Thyroid gland (tissue), 4 donors: ENCODE results near the gene HRH4. TPM values are rescaled to one million over a fixed set of nuclear protein-coding genes. Genes with fewer than 3 reads are reported as not detected.

Source experiments
- DNase-seq, 2 donors: peaks; one replicate each; pipeline ENCODE4 v3.0.0-alpha.2; 2019
- H3K27ac ChIP-seq, 3 donors: fragments of 200-600 bp; sonication (generic); 1 replicate in 2 of 3; 2 replicates in 1 of 3; pipeline ENCODE4 v1.5.1; 2016 to 2019; ENCODE audit warnings: mild to moderate bottlenecking in 1 of 3, moderate library complexity in 1 of 3
- H3K27me3 ChIP-seq: fragments of 200-600 bp; sonication (generic); one replicate; pipeline ENCODE4 v1.5.1; 2019
- H3K36me3 ChIP-seq, 2 donors: fragments of 200-600 bp; sonication (generic); one replicate each; pipeline ENCODE4 v1.5.1; 2016 to 2019
- H3K4me1 ChIP-seq, 2 donors: fragments of 200-600 bp; sonication (generic); one replicate each; pipeline ENCODE4 v1.5.1; 2017 to 2019
- H3K4me3 ChIP-seq, 3 donors: fragments of 200-600 bp; sonication (generic); replicated peaks in 1 of 3; 1 replicate in 2 of 3; 2 replicates in 1 of 3; pipeline ENCODE4 v1.5.1; 2016; ENCODE audit warnings: mild to moderate bottlenecking in 1 of 3
- H3K9me3 ChIP-seq: fragments of 200-600 bp; sonication (generic); one replicate; pipeline ENCODE4 v1.5.1; 2017
- CTCF ChIP-seq, 6 experiments: fragments of 200-600 bp in 3 of 6; fragments of 450-650 bp in 3 of 6; sonication (generic) in 3 of 6; IDR thresholded peaks; one replicate each; pipeline ENCODE4 v1.5.1; 2016 to 2019; ENCODE audit warnings: antibody characterized with exemption in 6 of 6, mild to moderate bottlenecking in 2 of 6, inconsistent platforms in 1 of 6, moderate library complexity in 1 of 6
- POLR2A ChIP-seq, 2 donors: fragments of 450-650 bp; IDR thresholded peaks; one replicate each; pipeline ENCODE4 v1.6.1; 2017; ENCODE audit warnings: antibody characterized with exemption in 2 of 2, mild to moderate bottlenecking in 2 of 2, moderate library complexity in 1 of 2
- WGBS, 2 donors: methylation state at CpG; one replicate each; pipeline ENCODE4 v1.1.5; 2017; 5-methylcytosine and 5-hydroxymethylcytosine counted together
- intact Hi-C: fragments of 100-400 bp; cut with DNase I; formaldehyde crosslinking; loops from one replicate; pipeline ENCODE4 v1.15.1; 2023
- total RNA-seq, 4 donors: library from RNA; depleted of rRNA; stranded (reverse); fragments of >200 nt; gene quantifications; one replicate each; pipeline ENCODE4 v1.2.3, GENCODE V29; 2016

The HRH4 gene
- total RNA-seq, 4 donors from 2014 or later = not detected

GRCh38 chr18:24472591-24472990, 12.2 kb downstream of the HRH4 start:
- H3K36me3 ChIP-seq = no peaks in the 10 kb centered on the region
- 96% methylated on average over 5 of the region's 5 CpGs for WGBS, 2 donors

DNA sequence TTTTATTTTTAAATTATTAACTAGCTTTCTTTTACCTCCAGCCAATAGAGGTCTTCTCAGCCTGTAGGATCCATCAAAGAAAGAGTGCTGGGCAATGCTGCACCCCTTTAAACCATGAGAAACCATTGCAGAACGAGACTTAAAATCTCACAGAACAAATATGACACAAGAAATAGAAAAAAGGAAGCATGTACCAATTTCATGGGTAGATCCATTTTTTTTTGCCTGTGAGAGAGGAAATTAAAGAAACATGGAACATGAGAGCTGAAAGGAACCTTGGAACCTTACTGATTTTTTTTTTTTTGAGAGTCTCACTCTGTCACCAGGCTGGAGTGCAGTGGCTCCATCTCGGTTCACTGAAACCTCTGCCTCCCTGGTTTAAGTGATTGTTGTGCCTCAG, 14.0 kb downstream of the HRH4 start:
- Histone ChIP-seq H3K9me3 (no peaks in the 10 kb centered on the region), H3K36me3 (no peaks in the 10 kb centered on the region), H3K4me3 (no peak overlapping the region), H3K27ac (no peak overlapping the region), H3K4me1 (no peaks in the 10 kb centered on the region), H3K27me3 (no peaks in the 10 kb centered on the region)
- intact Hi-C loops = no loop called here
- TF ChIP-seq POLR2A (IDR thresholded peaks at IDR 0.05) = no peak
- TF ChIP-seq CTCF (IDR thresholded peaks at IDR 0.05) = no peak
- 71 to 73% methylated on average over 2 of the region's 2 CpGs for WGBS, 2 donors
- DNase-seq = no peak

More at GRCh38 chr18:24472591-24472990, 12.2 kb downstream of the HRH4 start:
- Histone ChIP-seq H3K9me3 (no peaks in the 10 kb centered on the region), H3K4me3 (no peak overlapping the region), H3K27ac (no peak overlapping the region), H3K4me1 (no peaks in the 10 kb centered on the region), H3K27me3 (no peaks in the 10 kb centered on the region)
- TF ChIP-seq CTCF (IDR thresholded peaks at IDR 0.05) = no peak
- no peak for TF ChIP-seq POLR2A (IDR thresholded peaks at IDR 0.05)
- DNase-seq = no peak
- intact Hi-C loops = no loop called here

DNA sequence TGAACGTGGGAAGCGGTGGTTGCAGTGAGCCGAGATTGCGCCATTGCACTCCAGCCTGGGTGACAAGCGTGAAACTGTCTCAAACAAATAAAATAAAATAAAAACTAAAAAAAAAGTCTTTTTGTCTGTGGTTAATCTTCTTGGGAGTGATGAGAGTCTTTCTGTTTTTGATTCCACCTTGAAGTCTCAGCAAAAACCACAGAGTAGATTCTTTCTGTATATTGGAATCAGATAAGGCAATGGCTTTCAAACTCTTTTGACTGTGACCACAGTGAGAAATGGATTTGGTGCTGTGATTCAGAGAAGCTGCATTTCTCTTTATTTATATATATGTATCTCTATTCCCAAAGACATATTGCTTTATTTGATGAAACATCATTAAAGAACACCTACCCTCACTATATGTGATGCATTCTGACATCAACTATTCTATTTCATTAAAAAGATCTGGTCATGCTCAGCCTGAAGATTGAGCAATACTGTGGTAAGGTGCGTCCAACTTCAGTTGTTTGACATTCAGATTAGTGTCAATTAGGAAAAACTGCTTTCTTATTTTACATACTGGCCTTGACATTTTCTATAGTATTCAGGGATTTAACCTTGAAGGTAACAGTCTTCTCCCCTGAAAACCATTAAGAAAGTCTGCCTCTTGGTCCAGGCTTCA, 15.6 kb downstream of the HRH4 start:
- intact Hi-C loops = no loop called here
- Histone ChIP-seq H3K27ac (no peak overlapping the region), H3K4me1 (no peaks in the 10 kb centered on the region), H3K9me3 (no peaks in the 10 kb centered on the region), H3K4me3 (no peak overlapping the region), H3K27me3 (no peaks in the 10 kb centered on the region), H3K36me3 (no peaks in the 10 kb centered on the region)
- 90% methylated on average over 6 of the region's 6 CpGs for WGBS, 2 donors
- no peak for DNase-seq
- TF ChIP-seq CTCF (IDR thresholded peaks at IDR 0.05) (no peak), POLR2A (IDR thresholded peaks at IDR 0.05) (no peak)

DNA sequence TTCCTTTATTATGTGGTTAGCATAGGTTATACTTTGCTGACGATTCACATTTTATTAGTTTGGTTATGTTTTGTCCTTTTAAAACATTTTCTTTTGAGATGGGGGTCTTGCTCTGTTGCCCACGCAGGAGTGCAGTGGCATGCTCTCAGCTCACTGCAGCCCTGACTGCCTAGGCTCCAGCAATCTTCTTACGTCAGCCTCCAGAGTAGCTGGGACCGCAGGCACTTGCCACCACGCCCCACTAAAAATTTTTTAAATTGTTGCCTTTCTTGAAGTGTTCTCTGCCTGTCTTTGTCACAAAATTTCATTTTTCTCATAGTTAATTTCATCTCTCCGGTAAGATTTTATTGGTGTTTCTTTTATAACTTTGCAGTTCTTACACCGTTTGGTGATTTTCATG, 18.9 kb downstream of the HRH4 start:
- no peak overlapping the region for H3K4me3 ChIP-seq
- intact Hi-C loops = no loop called here
- no peak for DNase-seq
- no peaks in the 10 kb centered on the region for H3K36me3 ChIP-seq
- TF ChIP-seq POLR2A (IDR thresholded peaks at IDR 0.05) (no peak), CTCF (IDR thresholded peaks at IDR 0.05) (no peak)
- H3K4me1 ChIP-seq = no peaks in the 10 kb centered on the region
- no peaks in the 10 kb centered on the region for H3K9me3 ChIP-seq
- H3K27me3 ChIP-seq = no peaks in the 10 kb centered on the region
- no peak overlapping the region for H3K27ac ChIP-seq
- WGBS, 2 donors = 69 to 89% methylated on average over 7 of the region's 7 CpGs

- H3K9me3 ChIP-seq = no peaks in the 10 kb centered on the region
- TF ChIP-seq POLR2A (IDR thresholded peaks at IDR 0.05) = no peak
- TF ChIP-seq CTCF (IDR thresholded peaks at IDR 0.05) = no peak
- no peaks in the 10 kb centered on the region for H3K36me3 ChIP-seq
- no peak overlapping the region for H3K27ac ChIP-seq
- H3K4me1 ChIP-seq = no peaks in the 10 kb centered on the region
- intact Hi-C loops = no loop called here
- H3K27me3 ChIP-seq = no peaks in the 10 kb centered on the region
- 84 to 93% methylated on average over 5 of the region's 5 CpGs for WGBS, 2 donors
- no peak for DNase-seq
- H3K4me3 ChIP-seq = no peak overlapping the region
These were observed 22.4 kb downstream of the HRH4 start for GRCh38 chr18:24482821-24483220.
